H1 (cell line): ENCODE measurements around the gene AFF2. TPM values are rescaled to one million over a fixed set of nuclear protein-coding genes. Genes with fewer than 3 reads are reported as not detected.

Source experiments
- CTCF ChIA-PET: fragments of 300-600 bp; sonication (Branson Sonifier 250); formaldehyde crosslinking; loops from one replicate; lab custom pipeline; 2021; ENCODE audit not compliant: partially characterized antibody; lab: Charles Lee
- POLR2A ChIA-PET: fragments of 300-600 bp; sonication (Branson Sonifier 250); formaldehyde crosslinking; loops from one replicate; lab custom pipeline; 2021; ENCODE audit warnings: inconsistent platforms; ENCODE audit not compliant: partially characterized antibody; lab: Charles Lee
- DNase-seq, 2 experiments: peaks; one replicate each; pipeline versions ENCODE4 v3.0.0 to v3.0.0-alpha.2; 2010 to 2022; ENCODE audit warnings: low spot score in 2 of 2, low read depth in 1 of 2, mixed read lengths in 1 of 2
- FAIRE-seq: peaks from 2 replicates; lab custom pipeline; 2011; peaks lifted over from hg19 to GRCh38; lab: Jason Lieb, UNC
- H2AFZ ChIP-seq: 2 replicates; pipeline ENCODE4 v1.8.1; 2012; ENCODE audit warnings: low read length, inconsistent platforms
- H2AK5ac ChIP-seq: 2 replicates; pipeline ENCODE4 v1.6.1; 2013; ENCODE audit warnings: low read depth, low read length
- H2BK120ac ChIP-seq: replicated peaks from 2 replicates; pipeline ENCODE3; 2013; ENCODE audit warnings: low read depth, low read length, inconsistent platforms
- H2BK12ac ChIP-seq: 2 replicates; pipeline ENCODE4 v1.6.1; 2013; ENCODE audit warnings: low read depth, low read length
- H2BK15ac ChIP-seq: 2 replicates; pipeline ENCODE4 v1.6.1; 2013; ENCODE audit warnings: low read length
- H2BK20ac ChIP-seq: 2 replicates; pipeline ENCODE4 v1.6.1; 2013; ENCODE audit warnings: low read length
- H2BK5ac ChIP-seq: 2 replicates; pipeline ENCODE4 v1.6.1; 2013; ENCODE audit warnings: low read depth, low read length
- H3K14ac ChIP-seq: 2 replicates; pipeline ENCODE4 v1.6.1; 2013; ENCODE audit warnings: inconsistent platforms; ENCODE audit not compliant: insufficient read length
- H3K18ac ChIP-seq: 2 replicates; pipeline ENCODE4 v1.6.1; 2013; ENCODE audit warnings: low read length; ENCODE audit errors: extremely low read depth
- H3K23ac ChIP-seq: 2 replicates; pipeline ENCODE4 v1.6.1; 2013; ENCODE audit warnings: inconsistent platforms; ENCODE audit not compliant: insufficient read length
- H3K23me2 ChIP-seq: 2 replicates; pipeline ENCODE4 v1.6.1; 2013; ENCODE audit warnings: low read depth, low read length
- H3K27ac ChIP-seq: 2 replicates; pipeline ENCODE4 v1.6.1; 2011; ENCODE audit warnings: low read depth, low read length, inconsistent platforms
- H3K27me3 ChIP-seq, 4 experiments: replicated peaks in 1 of 4; 1 replicate in 1 of 4; 2 replicates in 3 of 4; pipeline versions ENCODE4 v1.6.1 to v1.8.1; 2011 to 2013; ENCODE audit warnings: low read length in 3 of 4, mild to moderate bottlenecking in 3 of 4, inconsistent platforms in 2 of 4, mixed read lengths in 2 of 4, moderate library complexity in 1 of 4; ENCODE audit not compliant: control insufficient read depth in 3 of 4, insufficient read depth in 3 of 4; ENCODE audit errors: extremely low read depth in 1 of 4
- H3K36me3 ChIP-seq, 4 experiments: 2 replicates each; pipeline versions ENCODE4 v1.6.1 to v1.8.1; 2011 to 2013; ENCODE audit warnings: mild to moderate bottlenecking in 4 of 4, low read length in 3 of 4, moderate library complexity in 2 of 4, control low read depth in 1 of 4, inconsistent platforms in 1 of 4; ENCODE audit not compliant: insufficient read depth in 4 of 4, control insufficient read depth in 2 of 4
- H3K4ac ChIP-seq: replicated peaks from 2 replicates; pipeline ENCODE3; 2013; ENCODE audit warnings: low read length, low read depth, mixed read lengths, inconsistent platforms; ENCODE audit not compliant: insufficient read length
- H3K4me1 ChIP-seq, 4 experiments: replicated peaks in 1 of 4; 1 replicate in 1 of 4; 2 replicates in 3 of 4; pipeline versions ENCODE4 v1.6.1 to v1.8.1; 2011 to 2013; ENCODE audit warnings: low read length in 3 of 4, inconsistent platforms in 2 of 4, mixed read lengths in 1 of 4; ENCODE audit not compliant: insufficient read depth in 4 of 4, control insufficient read depth in 3 of 4
- H3K4me2 ChIP-seq, 2 experiments: 2 replicates each; pipeline versions ENCODE4 v1.6.1 to v1.8.1; 2011 to 2013; ENCODE audit warnings: low read depth in 2 of 2, low read length in 2 of 2, control low read depth in 1 of 2, inconsistent platforms in 1 of 2, mild to moderate bottlenecking in 1 of 2; ENCODE audit not compliant: insufficient read depth in 1 of 2
- H3K4me3 ChIP-seq, 4 experiments: fragments of 200-600, 300-600 bp in 1 of 4; sonication (generic), shearing (Covaris generic), sonication (Bioruptor Twin) in 1 of 4; 2 replicates each; pipeline versions ENCODE4 v1.5.1 to v1.8.1; 2011 to 2016; ENCODE audit warnings: low read length in 4 of 4, low read depth in 3 of 4, control low read depth in 2 of 4, inconsistent platforms in 2 of 4, mild to moderate bottlenecking in 2 of 4, mixed read lengths in 1 of 4, moderate library complexity in 1 of 4; ENCODE audit not compliant: insufficient read depth in 2 of 4; ENCODE audit errors: extremely low read depth in 1 of 4
- H3K56ac ChIP-seq: replicated peaks from 2 replicates; pipeline ENCODE3; 2013; ENCODE audit warnings: low read depth, mild to moderate bottlenecking, mixed read lengths, low read length, inconsistent platforms; ENCODE audit not compliant: insufficient read length
- H3K79me1 ChIP-seq: 2 replicates; pipeline ENCODE4 v1.6.1; 2013; ENCODE audit warnings: low read depth, low read length, control low read depth
- H3K79me2 ChIP-seq, 2 experiments: 2 replicates each; pipeline versions ENCODE4 v1.6.1 to v1.8.1; 2012 to 2013; ENCODE audit warnings: low read length in 2 of 2, mild to moderate bottlenecking in 2 of 2, inconsistent platforms in 1 of 2; ENCODE audit not compliant: insufficient read depth in 2 of 2, control insufficient read depth in 1 of 2
- H3K9ac ChIP-seq, 4 experiments: replicated peaks in 1 of 4; 1 replicate in 1 of 4; 2 replicates in 3 of 4; pipeline versions ENCODE4 v1.6.1 to v1.8.1; 2011 to 2013; ENCODE audit warnings: low read depth in 3 of 4, low read length in 3 of 4, control low read depth in 2 of 4, mild to moderate bottlenecking in 2 of 4, moderate library complexity in 2 of 4, inconsistent platforms in 1 of 4; ENCODE audit errors: extremely low read depth in 1 of 4
- H3K9me3 ChIP-seq, 2 experiments: 2 replicates each; pipeline versions ENCODE4 v1.6.1 to v1.8.1; 2012 to 2013; ENCODE audit warnings: mild to moderate bottlenecking in 2 of 2, moderate library complexity in 2 of 2, control low read depth in 1 of 2, inconsistent platforms in 1 of 2, low read depth in 1 of 2, low read length in 1 of 2, mixed read lengths in 1 of 2; ENCODE audit not compliant: insufficient read depth in 2 of 2
- H4K20me1 ChIP-seq, 2 experiments: replicated peaks in 1 of 2; 2 replicates each; pipeline versions ENCODE3 to v1.8.1; 2011 to 2013; ENCODE audit warnings: inconsistent platforms in 2 of 2, low read length in 2 of 2, mild to moderate bottlenecking in 1 of 2; ENCODE audit not compliant: insufficient read depth in 2 of 2, control insufficient read depth in 1 of 2
- H4K5ac ChIP-seq: 2 replicates; pipeline ENCODE4 v1.6.1; 2013; ENCODE audit warnings: low read length, low read depth, mixed read lengths, inconsistent platforms; ENCODE audit not compliant: insufficient read length
- H4K8ac ChIP-seq: 2 replicates; pipeline ENCODE4 v1.8.0; 2013; ENCODE audit warnings: mild to moderate bottlenecking, moderate library complexity, low read length, inconsistent platforms; ENCODE audit not compliant: insufficient read depth; ENCODE audit errors: extremely low read depth
- H4K91ac ChIP-seq: replicated peaks from 2 replicates; pipeline ENCODE3; 2013; ENCODE audit warnings: low read length, mixed read lengths, inconsistent platforms; ENCODE audit not compliant: insufficient read length
- CEBPB ChIP-seq: IDR thresholded peaks from 2 replicates; pipeline ENCODE4 v1.6.1; 2012; ENCODE audit warnings: low read depth, low read length
- SIX5 ChIP-seq: IDR thresholded peaks from 2 replicates; pipeline ENCODE4 v1.6.1; 2011; ENCODE audit warnings: mild to moderate bottlenecking, low read depth, low read length
- WGBS, 2 experiments: shearing (Covaris generic) in 1 of 2; methylation state at CpG; one replicate each; pipeline versions ENCODE4 v1.1.6 to v1.1.7; 2013 to 2015; ENCODE audit warnings: low lambda C conversion rate in 2 of 2, mixed read lengths in 2 of 2, inconsistent platforms in 1 of 2, low coverage in 1 of 2, missing lambda C conversion rate in 1 of 2; ENCODE audit not compliant: insufficient replicate concordance in 2 of 2, insufficient coverage in 1 of 2, insufficient read length in 1 of 2; ENCODE audit errors: extremely low coverage in 1 of 2, missing lambda C conversion rate in 1 of 2; 5-methylcytosine and 5-hydroxymethylcytosine counted together
- polyA plus RNA-seq, 7 experiments: library from polyadenylated mRNA; depleted of rRNA in 3 of 7; stranded (reverse) in 5 of 7; unstranded in 2 of 7; fragments of >200 nt in 5 of 7; fragments of 200-250 nt in 2 of 7; gene quantifications; 1 replicate in 5 of 7; 2 replicates in 1 of 7; 4 replicates in 1 of 7; pipeline versions ENCODE4 v1.2.1 to v1.2.3, GENCODE V29; 2011 to 2013; ENCODE audit warnings: missing spikeins in 2 of 7, mixed read lengths in 2 of 7
- total RNA-seq: library from RNA; stranded (reverse); fragmentation: NEBNext Ultra II Directional; extraction: Animal tissue kit (Norgen Biotek cat#: 25700); gene quantifications from 2 replicates; pipeline ENCODE4 v1.2.1, GENCODE V29; 2021

AFF2 gene
- total and polyA plus RNA-seq, 2 of the 8 experiments (the other 6 are each of a cell fraction or from before 2014, with no cell fraction given): 2.0 to 7.3 TPM

DNA sequence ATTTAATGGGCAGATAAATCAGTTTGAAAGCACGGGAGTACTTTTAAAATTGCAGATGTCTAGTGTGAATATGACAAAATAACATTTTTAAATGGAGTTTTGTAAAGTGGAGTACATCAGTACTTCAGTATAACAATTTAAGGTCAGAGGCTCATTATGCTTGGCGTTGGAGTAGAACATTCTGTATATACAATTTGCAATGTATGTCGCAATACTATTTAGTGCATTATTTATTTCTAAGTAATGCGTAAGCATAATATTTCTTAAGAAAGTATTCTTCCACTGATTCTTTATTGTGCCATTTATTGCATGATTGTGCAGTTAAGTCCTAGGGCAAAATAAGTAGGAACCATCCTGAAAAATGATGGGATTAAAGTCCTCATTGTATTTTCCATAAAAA is 461.6 kb downstream of the AFF2 start:
- Histone ChIP-seq H3K56ac (no peak overlapping the region), H2AFZ (no peak overlapping the region), H3K79me1 (no peaks in the 10 kb centered on the region), H3K23ac (no peak overlapping the region), H2BK12ac (no peak overlapping the region), H3K9me3 (no peaks in the 10 kb centered on the region), H4K20me1 (no peaks in the 10 kb centered on the region), H3K4me1 (no peaks in the 10 kb centered on the region), H4K5ac (no peak overlapping the region), H2AK5ac (no peak overlapping the region), H3K36me3 (no peaks in the 10 kb centered on the region), H3K4ac (no peak overlapping the region), H3K18ac (no peak overlapping the region), H3K4me2 (no peak overlapping the region), H3K4me3 (no peak overlapping the region), H2BK20ac (no peak overlapping the region), H3K9ac (no peak overlapping the region), H4K8ac (no peak overlapping the region), H3K23me2 (no peaks in the 10 kb centered on the region), H3K27ac (no peak overlapping the region), H3K14ac (no peak overlapping the region), H2BK120ac (no peak overlapping the region), H3K79me2 (no peaks in the 10 kb centered on the region), H2BK15ac (no peak overlapping the region), H4K91ac (no peak overlapping the region), H3K27me3 (no peaks in the 10 kb centered on the region), H2BK5ac (no peak overlapping the region)
- no peak for TF ChIP-seq SIX5
- TF ChIP-seq CEBPB: peak; percentile 40; the same call in 1 of the 2 replicates
- 88% methylated on average over 4 of the region's 4 CpGs; no CpG with 5 or more reads in 1 of the 2 experiments for WGBS, 2 experiments
- POLR2A ChIA-PET: no interaction called here
- DNase-seq (no peak), FAIRE-seq (no peak)
- CTCF ChIA-PET: no interaction called here
